HepG2 (cell line): ENCODE measurements around the gene MAN1C1. TPM values are rescaled to one million over a fixed set of nuclear protein-coding genes. Genes with fewer than 3 reads are reported as not detected.

Experiments
- ATAC-seq: fragments of 200-7000 bp; cut with Tn5 transposase; 3 replicates; pipeline ENCODE4 v1.9.1; 2020; ENCODE audit warnings: mild to moderate bottlenecking, moderate library complexity
- BruUV-seq: library from RNA; stranded (reverse); fragments of 400-500 nt; replicated peaks from 2 replicates; lab custom pipeline; 2021; lab: Mats Ljungman, UMichigan
- CTCF ChIA-PET: fragments of 300-600 bp; formaldehyde crosslinking; extraction: SDS; loops from one replicate; lab custom pipeline; 2021; ENCODE audit warnings: low total read pairs, inconsistent platforms, low intra/inter-chr PET ratio; lab: Yijun Ruan, JAX
- POLR2A ChIA-PET: fragments of 350-600 bp; sonication (Branson Sonifier 250); formaldehyde crosslinking; loops from one replicate; lab custom pipeline; 2020; ENCODE audit warnings: antibody characterized with exemption, inconsistent platforms; lab: Yijun Ruan, JAX
- DNase-seq: peaks from one replicate; pipeline ENCODE4 v3.0.0-alpha.2; 2015; ENCODE audit warnings: low spot score
- FAIRE-seq: peaks from 3 replicates; lab custom pipeline; 2011; peaks lifted over from hg19 to GRCh38; lab: Jason Lieb, UNC
- H2AFZ ChIP-seq: one replicate; pipeline ENCODE4 v1.6.1; 2011; ENCODE audit warnings: low read length, inconsistent platforms
- H3K27ac ChIP-seq: fragments of 300-600 bp; 3 replicates; pipeline ENCODE4 v1.8.0; 2011; ENCODE audit warnings: mixed run types, mild to moderate bottlenecking, mixed read lengths, low read length, inconsistent platforms; ENCODE audit not compliant: insufficient read depth; ENCODE audit errors: extremely low read length
- H3K27me3 ChIP-seq, 2 experiments: fragments of 200-600 bp in 1 of 2; 2 replicates in 1 of 2; 3 replicates in 1 of 2; pipeline versions ENCODE4 v1.6.0 to v1.8.0; 2011; ENCODE audit warnings: low read length in 2 of 2, mild to moderate bottlenecking in 2 of 2, moderate library complexity in 2 of 2, inconsistent platforms in 1 of 2; ENCODE audit not compliant: insufficient read depth in 2 of 2, control insufficient read depth in 1 of 2
- H3K36me3 ChIP-seq, 2 experiments: fragments of 200-600 bp in 1 of 2; replicated peaks in 1 of 2; 2 replicates in 1 of 2; 3 replicates in 1 of 2; pipeline versions ENCODE4 v1.5.1 to v1.8.0; 2011; ENCODE audit warnings: low read length in 2 of 2, inconsistent platforms in 1 of 2; ENCODE audit not compliant: insufficient read depth in 2 of 2, control insufficient read depth in 1 of 2
- H3K4me1 ChIP-seq: 2 replicates; pipeline ENCODE4 v1.5.1; 2012; ENCODE audit warnings: low read length, inconsistent platforms; ENCODE audit not compliant: insufficient read depth
- H3K4me2 ChIP-seq: 2 replicates; pipeline ENCODE4 v1.6.0; 2011; ENCODE audit warnings: low read depth, low read length, inconsistent platforms
- H3K4me3 ChIP-seq, 3 experiments: fragments of 200-600 bp in 1 of 3; sonication (generic), shearing (Covaris generic) in 1 of 3; replicated peaks in 1 of 3; 2 replicates each; pipeline ENCODE4 v1.5.1; 2011 to 2016; ENCODE audit warnings: low read length in 3 of 3, inconsistent platforms in 2 of 3, low read depth in 2 of 3, mild to moderate bottlenecking in 2 of 3, control low read depth in 1 of 3, mixed read lengths in 1 of 3; ENCODE audit not compliant: insufficient read depth in 1 of 3
- H3K79me2 ChIP-seq: one replicate; pipeline ENCODE4 v1.6.1; 2011; ENCODE audit warnings: low read length, inconsistent platforms; ENCODE audit not compliant: insufficient read depth
- H3K9ac ChIP-seq: 2 replicates; pipeline ENCODE4 v1.6.0; 2011; ENCODE audit warnings: mild to moderate bottlenecking, low read depth, low read length, inconsistent platforms; ENCODE audit not compliant: insufficient read depth
- H3K9me3 ChIP-seq: 2 replicates; pipeline ENCODE4 v1.5.1; 2012; ENCODE audit warnings: mild to moderate bottlenecking, low read length
- H4K20me1 ChIP-seq: 2 replicates; pipeline ENCODE4 v1.6.0; 2011; ENCODE audit warnings: inconsistent platforms, mild to moderate bottlenecking, low read length, moderate library complexity; ENCODE audit not compliant: insufficient read depth
- CC2D1A ChIP-seq: sonication (generic); formaldehyde crosslinking; IDR thresholded peaks from 2 replicates; pipeline ENCODE4 v1.8.1; 2023; ENCODE audit warnings: mild to moderate bottlenecking, missing genetic modification reagents
- EZH2 ChIP-seq: conservative IDR thresholded peaks from 2 replicates; pipeline ENCODE4 v1.6.1; 2012; ENCODE audit warnings: mild to moderate bottlenecking, low read depth, low read length, moderate library complexity
- NKX3-1 ChIP-seq: sonication (generic); formaldehyde crosslinking; IDR thresholded peaks from 2 replicates; pipeline ENCODE4 v1.5.0; 2020; ENCODE audit warnings: missing genetic modification reagents
- TEAD2 ChIP-seq: sonication (generic); formaldehyde crosslinking; IDR thresholded peaks from 2 replicates; pipeline ENCODE4 v1.9.0; 2021; ENCODE audit warnings: missing genetic modification reagents
- ZNF24 ChIP-seq: fragments of 450-650 bp; IDR thresholded peaks from 2 replicates; pipeline ENCODE4 v1.6.1; 2017; ENCODE audit warnings: antibody characterized with exemption, mild to moderate bottlenecking
- ZNF563 ChIP-seq: sonication (generic); formaldehyde crosslinking; IDR thresholded peaks from 2 replicates; pipeline ENCODE4 v1.8.0; 2022; ENCODE audit warnings: mild to moderate bottlenecking, moderate library complexity, missing genetic modification reagents
- ZNF629 ChIP-seq: sonication (generic); formaldehyde crosslinking; conservative IDR thresholded peaks from 2 replicates; pipeline ENCODE4 v1.5.0; 2020; ENCODE audit warnings: missing genetic modification reagents
- WGBS: methylation state at CpG from one replicate; pipeline ENCODE4 v1.1.6; 2017; ENCODE audit warnings: low lambda C conversion rate; 5-methylcytosine and 5-hydroxymethylcytosine counted together
- in situ Hi-C: cut with HindIII; loops from 2 replicates; pipeline ENCODE4 v1.10.0; 2017; ENCODE audit warnings: low pct_unique_long_range_greater_than_20kb; ENCODE audit not compliant: extremely low pct_ligation_motif_present
- intact Hi-C: fragments of 100-400 bp; cut with micrococcal nuclease; formaldehyde crosslinking; loops from one replicate; pipeline ENCODE4 v1.10.0; 2022; ENCODE audit not compliant: unreplicated experiment
- polyA plus RNA-seq, 8 experiments: library from polyadenylated mRNA; depleted of rRNA in 3 of 8; stranded (reverse) in 7 of 8; unstranded in 1 of 8; fragments of >200 nt; fragmentation: Illumina TruSeq in 4 of 8; extraction: Trizol in 4 of 8; gene quantifications; 2 replicates each; pipeline versions ENCODE4 v1.2.1 to v1.2.3, GENCODE V29; 2011 to 2016; ENCODE audit warnings: low read depth in 4 of 8, missing spikeins in 1 of 8, mixed read lengths in 1 of 8; ENCODE audit not compliant: insufficient read depth in 1 of 8
- total RNA-seq, 5 experiments: library from RNA; depleted of rRNA; stranded (reverse); fragments of >200 nt; fragmentation: Illumina TruSeq; extraction: Trizol; gene quantifications; 2 replicates each; pipeline ENCODE4 v1.2.3, GENCODE V29; 2016; ENCODE audit warnings: low read depth in 1 of 5
- TF ChIP-seq, protein P1 (sequence below): sonication (generic); formaldehyde crosslinking; IDR thresholded peaks from 2 replicates; pipeline ENCODE4 v1.4.0; 2020; ENCODE audit warnings: mild to moderate bottlenecking, missing genetic modification reagents
- TF ChIP-seq, protein P2 (sequence below): sonication (generic); formaldehyde crosslinking; IDR thresholded peaks from 2 replicates; pipeline ENCODE4 v1.4.0; 2020; ENCODE audit warnings: missing genetic modification reagents, borderline replicate concordance
- TF ChIP-seq, protein P3 (sequence below): sonication (generic); formaldehyde crosslinking; IDR thresholded peaks from 2 replicates; pipeline ENCODE4 v1.4.0; 2020; ENCODE audit warnings: missing genetic modification reagents
- TF ChIP-seq, protein P4 (sequence below): IDR thresholded peaks from 2 replicates; pipeline ENCODE4 v1.6.1; 2018; ENCODE audit warnings: missing genetic modification reagents
- TF ChIP-seq, protein P5 (sequence below): sonication (generic); formaldehyde crosslinking; IDR thresholded peaks from 2 replicates; pipeline ENCODE4 v1.4.0; 2020; ENCODE audit warnings: mild to moderate bottlenecking, missing genetic modification reagents

The MAN1C1 gene
- total and polyA plus RNA-seq, 2 of the 13 experiments (the other 11 are each of a cell fraction or from before 2014, with no cell fraction given), result 0.18 to 0.49 TPM

DNA sequence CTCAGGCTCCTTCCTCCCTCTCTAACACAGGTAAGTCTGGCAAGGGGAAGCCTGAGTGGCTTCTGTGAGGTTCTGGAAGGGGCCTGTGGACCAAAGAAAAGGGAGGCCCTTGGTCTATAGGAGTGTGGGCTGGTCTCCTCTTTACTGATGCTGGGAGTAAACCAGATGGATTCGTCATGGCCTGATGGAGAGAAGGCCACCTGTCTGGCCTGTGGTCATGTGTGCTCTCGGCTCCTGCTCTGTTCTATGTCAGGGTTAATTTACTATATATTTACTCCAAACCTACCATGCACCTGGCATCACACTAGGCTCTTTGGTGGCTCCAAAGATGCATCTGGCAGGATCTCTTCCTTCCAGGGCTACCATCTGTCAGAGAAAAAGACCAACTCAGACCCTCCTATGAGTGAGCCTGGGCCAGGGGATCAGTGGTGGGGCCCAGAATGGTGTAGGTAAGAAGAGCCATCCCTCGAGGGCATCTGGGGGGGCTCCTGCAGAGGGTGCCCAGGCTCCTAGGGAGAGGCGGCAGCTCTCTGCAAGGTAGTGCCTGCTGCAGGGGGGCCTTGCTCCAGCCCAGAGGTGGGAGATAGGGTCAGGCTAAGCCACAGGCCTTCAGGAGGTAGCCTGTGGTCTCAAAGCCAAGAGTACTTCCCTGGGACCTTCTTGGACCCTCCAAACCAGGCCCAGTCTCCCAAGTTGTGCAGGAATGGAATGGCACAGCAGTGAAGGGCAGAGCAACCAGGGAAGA, 115.2 kb downstream of the MAN1C1 start (continued):
- TF ChIP-seq, protein P1, sequence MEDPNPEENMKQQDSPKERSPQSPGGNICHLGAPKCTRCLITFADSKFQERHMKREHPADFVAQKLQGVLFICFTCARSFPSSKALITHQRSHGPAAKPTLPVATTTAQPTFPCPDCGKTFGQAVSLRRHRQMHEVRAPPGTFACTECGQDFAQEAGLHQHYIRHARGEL (CRISPR knock-in tag), result no peak
- TF ChIP-seq, protein P2, sequence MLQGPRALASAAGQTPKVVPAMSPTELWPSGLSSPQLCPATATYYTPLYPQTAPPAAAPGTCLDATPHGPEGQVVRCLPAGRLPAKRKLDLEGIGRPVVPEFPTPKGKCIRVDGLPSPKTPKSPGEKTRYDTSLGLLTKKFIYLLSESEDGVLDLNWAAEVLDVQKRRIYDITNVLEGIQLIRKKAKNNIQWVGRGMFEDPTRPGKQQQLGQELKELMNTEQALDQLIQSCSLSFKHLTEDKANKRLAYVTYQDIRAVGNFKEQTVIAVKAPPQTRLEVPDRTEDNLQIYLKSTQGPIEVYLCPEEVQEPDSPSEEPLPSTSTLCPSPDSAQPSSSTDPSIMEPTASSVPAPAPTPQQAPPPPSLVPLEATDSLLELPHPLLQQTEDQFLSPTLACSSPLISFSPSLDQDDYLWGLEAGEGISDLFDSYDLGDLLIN (CRISPR knock-in tag), result no peak
- TF ChIP-seq CC2D1A (CRISPR knock-in tag), result no peak
- no peak for TF ChIP-seq NKX3-1 (CRISPR knock-in tag)
- no peak for TF ChIP-seq TEAD2

DNA sequence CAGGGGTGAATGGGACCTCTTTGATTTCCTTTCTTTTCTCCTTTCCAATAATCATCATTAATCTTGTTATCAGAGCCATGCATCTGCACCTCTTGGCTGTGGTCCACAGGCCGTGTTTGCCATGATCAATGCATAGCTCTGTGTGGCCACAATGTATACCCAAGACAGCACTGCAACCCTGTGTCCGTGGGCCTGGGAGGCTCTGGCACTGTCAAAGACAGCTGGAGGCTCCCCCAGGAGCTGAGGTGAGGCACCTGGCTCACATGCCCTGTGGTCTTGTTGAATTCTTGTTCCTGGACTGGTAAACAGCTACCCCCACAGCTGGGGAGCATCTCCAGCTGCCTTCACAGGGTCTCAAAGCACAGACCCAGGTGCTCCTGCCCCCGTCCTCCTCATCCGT, 116.2 kb downstream of the MAN1C1 start:
- in situ Hi-C loops, result no loop called here
- 26% methylated on average over 4 of the region's 4 CpGs for WGBS

More for the DNA sequence above, 116.2 kb downstream of the MAN1C1 start:
- TF ChIP-seq, protein P3, sequence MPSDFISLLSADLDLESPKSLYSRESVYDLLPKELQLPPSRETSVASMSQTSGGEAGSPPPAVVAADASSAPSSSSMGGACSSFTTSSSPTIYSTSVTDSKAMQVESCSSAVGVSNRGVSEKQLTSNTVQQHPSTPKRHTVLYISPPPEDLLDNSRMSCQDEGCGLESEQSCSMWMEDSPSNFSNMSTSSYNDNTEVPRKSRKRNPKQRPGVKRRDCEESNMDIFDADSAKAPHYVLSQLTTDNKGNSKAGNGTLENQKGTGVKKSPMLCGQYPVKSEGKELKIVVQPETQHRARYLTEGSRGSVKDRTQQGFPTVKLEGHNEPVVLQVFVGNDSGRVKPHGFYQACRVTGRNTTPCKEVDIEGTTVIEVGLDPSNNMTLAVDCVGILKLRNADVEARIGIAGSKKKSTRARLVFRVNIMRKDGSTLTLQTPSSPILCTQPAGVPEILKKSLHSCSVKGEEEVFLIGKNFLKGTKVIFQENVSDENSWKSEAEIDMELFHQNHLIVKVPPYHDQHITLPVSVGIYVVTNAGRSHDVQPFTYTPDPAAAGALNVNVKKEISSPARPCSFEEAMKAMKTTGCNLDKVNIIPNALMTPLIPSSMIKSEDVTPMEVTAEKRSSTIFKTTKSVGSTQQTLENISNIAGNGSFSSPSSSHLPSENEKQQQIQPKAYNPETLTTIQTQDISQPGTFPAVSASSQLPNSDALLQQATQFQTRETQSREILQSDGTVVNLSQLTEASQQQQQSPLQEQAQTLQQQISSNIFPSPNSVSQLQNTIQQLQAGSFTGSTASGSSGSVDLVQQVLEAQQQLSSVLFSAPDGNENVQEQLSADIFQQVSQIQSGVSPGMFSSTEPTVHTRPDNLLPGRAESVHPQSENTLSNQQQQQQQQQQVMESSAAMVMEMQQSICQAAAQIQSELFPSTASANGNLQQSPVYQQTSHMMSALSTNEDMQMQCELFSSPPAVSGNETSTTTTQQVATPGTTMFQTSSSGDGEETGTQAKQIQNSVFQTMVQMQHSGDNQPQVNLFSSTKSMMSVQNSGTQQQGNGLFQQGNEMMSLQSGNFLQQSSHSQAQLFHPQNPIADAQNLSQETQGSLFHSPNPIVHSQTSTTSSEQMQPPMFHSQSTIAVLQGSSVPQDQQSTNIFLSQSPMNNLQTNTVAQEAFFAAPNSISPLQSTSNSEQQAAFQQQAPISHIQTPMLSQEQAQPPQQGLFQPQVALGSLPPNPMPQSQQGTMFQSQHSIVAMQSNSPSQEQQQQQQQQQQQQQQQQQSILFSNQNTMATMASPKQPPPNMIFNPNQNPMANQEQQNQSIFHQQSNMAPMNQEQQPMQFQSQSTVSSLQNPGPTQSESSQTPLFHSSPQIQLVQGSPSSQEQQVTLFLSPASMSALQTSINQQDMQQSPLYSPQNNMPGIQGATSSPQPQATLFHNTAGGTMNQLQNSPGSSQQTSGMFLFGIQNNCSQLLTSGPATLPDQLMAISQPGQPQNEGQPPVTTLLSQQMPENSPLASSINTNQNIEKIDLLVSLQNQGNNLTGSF (CRISPR knock-in tag), result no peak
- TF ChIP-seq ZNF629 (CRISPR knock-in tag), result no peak
- TF ChIP-seq ZNF563 (CRISPR knock-in tag), result no peak
- TF ChIP-seq, protein P4, sequence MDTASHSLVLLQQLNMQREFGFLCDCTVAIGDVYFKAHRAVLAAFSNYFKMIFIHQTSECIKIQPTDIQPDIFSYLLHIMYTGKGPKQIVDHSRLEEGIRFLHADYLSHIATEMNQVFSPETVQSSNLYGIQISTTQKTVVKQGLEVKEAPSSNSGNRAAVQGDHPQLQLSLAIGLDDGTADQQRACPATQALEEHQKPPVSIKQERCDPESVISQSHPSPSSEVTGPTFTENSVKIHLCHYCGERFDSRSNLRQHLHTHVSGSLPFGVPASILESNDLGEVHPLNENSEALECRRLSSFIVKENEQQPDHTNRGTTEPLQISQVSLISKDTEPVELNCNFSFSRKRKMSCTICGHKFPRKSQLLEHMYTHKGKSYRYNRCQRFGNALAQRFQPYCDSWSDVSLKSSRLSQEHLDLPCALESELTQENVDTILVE, result no peak
- TF ChIP-seq, protein P5, sequence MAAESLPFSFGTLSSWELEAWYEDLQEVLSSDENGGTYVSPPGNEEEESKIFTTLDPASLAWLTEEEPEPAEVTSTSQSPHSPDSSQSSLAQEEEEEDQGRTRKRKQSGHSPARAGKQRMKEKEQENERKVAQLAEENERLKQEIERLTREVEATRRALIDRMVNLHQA (CRISPR knock-in tag), result no peak
- TF ChIP-seq EZH2, result no peak
- TF ChIP-seq ZNF24, result no peak
- peaks cover 3 to 4% of the 10 kb centered on the region in 2 experiments; a peak in 3 of 5 replicates for H3K27me3 ChIP-seq
- H3K4me2 ChIP-seq, result no peak overlapping the region
- H3K4me1 ChIP-seq, result peaks cover 6% of the 10 kb centered on the region
- no peaks in the 10 kb centered on the region for H4K20me1 ChIP-seq
- no peak for FAIRE-seq
- H3K79me2 ChIP-seq, result no peaks in the 10 kb centered on the region
- no peaks in the 10 kb centered on the region for H3K9me3 ChIP-seq
- DNase-seq, result no peak
- H2AFZ ChIP-seq, result no peak overlapping the region
- no peak for ATAC-seq
- H3K27ac ChIP-seq, result no peak overlapping the region
- BruUV-seq, result no TSS peak
- H3K36me3 ChIP-seq, result no peaks in the 10 kb centered on the region
- intact Hi-C loops, result no loop called here
- H3K4me3 ChIP-seq, result no peak overlapping the region
- H3K9ac ChIP-seq, result no peak overlapping the region
- CTCF ChIA-PET, result no interaction called here
- POLR2A ChIA-PET, result no interaction called here
